Hypothalamus (tissue), 51 donors: ENCODE data around the gene VWA7.
"Not testable (repeated sequence)": the region's sequence is repeated elsewhere in the genome, so short reads cannot be mapped to it uniquely, and the experiment has no call there.

Experiments
- DNase-seq, 51 donors: peaks; one replicate each; lab custom pipeline; 2025; lab: John Stamatoyannopoulos, UW

VWA7 gene

DNA sequence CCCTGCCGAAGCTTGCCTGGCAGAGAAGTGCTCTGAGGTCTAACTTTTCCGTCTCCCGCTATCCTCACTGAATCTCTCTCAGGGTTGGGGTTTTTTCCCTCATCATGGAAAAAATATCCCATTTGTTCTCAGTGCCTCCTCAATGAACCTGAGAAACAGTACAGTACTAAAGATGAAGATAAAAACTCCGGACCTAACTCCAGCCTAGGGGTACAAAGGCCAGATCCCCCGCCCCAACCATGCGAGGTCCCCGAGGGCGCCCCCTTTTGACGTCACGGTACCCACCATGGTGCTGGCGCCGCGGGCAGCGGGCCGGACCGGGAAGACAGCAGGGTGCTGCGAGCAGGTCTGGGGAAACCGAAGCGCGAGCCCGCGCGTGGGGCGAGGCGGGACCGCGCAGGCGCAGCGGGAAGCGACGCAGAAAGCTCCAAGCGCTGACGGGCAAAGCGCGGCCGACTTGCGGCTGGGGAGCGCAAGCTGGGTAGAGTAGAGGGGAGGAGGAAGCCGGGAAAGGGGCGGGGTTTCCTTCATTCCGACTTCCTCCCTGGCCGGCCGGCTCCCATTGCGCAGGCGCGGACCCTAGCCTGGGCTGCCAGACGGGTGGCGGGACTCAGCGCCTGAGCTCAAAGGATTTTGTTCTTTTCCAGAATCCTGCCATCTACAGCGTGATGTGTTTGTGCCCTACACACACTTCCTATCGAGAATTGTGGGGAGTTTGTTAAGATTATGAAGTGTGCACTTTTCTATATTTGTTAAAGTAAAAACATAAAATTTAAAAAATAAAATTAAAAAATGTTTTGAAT lies 29.5 kb upstream of the VWA7 start, which contains the start of gene LSM2:
Gene LSM2, minus strand, starts transcription at position 497 of the 803 bp plus-strand sequence. Its CDS starts 209 bp downstream, at position 288.
- DNase-seq = peak in 50 of 51 donors; percentile 71 to 98 (median 95)

DNA sequence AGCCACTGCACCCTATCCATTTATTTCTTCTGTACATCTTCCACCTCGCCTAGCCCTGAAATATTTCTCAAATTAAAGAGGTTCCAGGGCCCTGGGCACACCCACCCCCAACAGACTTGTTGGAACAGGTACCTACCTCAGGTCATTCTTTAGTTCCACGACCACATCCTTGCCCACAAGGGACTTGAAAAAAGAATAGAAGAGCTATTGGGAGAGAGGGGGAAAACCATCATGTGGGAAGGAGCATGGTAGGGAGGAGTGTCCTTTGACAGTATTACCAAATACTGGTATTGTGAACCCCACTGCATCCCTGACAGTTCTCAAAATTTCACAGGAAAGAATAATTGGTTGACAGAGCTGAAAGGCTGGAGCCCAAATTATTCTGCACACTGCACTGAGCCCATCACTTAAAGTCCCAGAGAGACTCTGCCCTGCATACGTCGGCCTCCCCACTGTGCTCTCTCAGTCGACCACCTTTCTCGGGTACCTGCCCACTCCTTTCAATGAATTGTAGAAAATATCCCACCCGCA lies 28.9 kb upstream of the VWA7 start:
- DNase-seq = peak in 1 of 51 donors; percentile 48

DNA sequence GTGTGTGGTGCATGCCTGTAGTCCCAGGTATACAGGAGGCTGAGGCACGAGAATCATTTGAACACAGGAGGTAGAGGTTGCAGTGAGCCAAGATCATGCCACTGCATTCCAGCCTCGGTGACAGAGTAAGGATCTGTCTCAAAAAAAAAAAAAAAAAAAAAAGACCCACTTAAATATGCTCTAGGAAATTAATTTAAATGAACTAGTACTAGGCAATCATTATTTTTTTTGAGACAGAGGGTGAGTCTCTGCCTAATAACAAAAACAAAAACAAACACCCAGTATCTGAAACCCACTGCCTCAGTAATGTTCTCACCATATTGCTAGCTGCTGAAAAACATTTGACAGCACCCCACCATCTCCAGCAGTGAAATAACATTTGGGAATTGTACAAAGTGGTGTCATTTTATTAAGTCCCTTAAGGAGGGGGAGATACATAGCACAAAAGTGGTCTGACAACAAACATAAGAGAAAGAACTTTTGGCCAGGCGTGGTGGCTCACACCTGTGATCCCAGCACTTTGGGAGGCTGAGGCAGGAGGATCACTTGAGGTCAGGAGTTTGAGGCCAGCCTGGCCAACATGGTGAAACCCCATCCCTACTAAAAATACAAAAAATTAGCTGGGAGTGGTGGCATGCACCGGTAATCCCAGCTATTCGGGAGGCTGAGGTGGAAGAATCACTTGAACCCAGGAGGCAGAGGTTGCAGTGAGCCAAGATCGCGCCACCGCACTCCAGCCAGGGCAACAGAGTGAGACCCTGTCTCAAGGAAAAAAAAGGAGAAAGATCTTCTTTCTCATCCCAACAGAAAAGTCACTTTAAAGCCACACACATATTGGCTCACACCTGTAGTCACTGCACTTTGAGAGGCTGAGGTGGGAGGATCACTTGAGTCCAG lies 24.2 kb upstream of the VWA7 start:
- DNase-seq = not testable (repeated sequence)

DNA sequence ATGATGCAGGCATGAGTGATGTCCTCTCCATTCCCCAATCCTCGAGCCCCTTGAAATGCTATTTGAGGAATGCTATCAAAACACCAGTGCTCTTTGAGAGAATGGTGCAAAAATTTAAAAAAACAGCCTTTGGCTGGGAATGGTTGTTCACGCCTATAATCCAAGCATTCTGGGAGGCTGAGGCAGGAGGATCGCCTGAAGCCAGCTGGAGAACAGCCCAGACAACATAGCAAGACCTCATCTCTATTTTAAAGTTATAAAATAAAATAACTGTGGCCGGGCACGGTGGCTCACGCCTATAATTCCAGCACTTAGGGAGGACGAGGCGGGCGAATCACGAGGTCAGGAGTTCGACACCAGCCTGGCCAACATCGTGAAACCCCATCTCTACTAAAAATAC lies 22.7 kb upstream of the VWA7 start:
- no peak for DNase-seq

DNA sequence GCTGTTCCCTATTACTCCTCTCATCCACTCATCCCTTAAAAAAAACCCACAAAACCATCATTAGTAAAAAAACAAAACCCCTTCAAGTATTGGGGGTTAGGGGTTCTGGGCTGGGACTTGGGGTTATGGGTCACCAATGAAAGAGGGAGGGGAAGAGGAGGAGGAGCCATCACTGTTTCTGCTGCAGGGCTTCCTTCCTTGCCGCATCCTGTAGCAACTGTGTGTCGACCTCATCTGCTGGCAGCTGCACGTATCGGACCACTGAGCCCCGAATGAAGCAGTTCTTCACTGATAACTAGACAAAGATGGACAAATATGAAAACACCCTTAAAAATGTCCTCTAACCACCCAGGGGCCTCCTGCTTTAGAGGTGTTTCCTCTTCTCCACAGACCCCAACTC lies 20.5 kb upstream of the VWA7 start:
- no peak for DNase-seq

DNA sequence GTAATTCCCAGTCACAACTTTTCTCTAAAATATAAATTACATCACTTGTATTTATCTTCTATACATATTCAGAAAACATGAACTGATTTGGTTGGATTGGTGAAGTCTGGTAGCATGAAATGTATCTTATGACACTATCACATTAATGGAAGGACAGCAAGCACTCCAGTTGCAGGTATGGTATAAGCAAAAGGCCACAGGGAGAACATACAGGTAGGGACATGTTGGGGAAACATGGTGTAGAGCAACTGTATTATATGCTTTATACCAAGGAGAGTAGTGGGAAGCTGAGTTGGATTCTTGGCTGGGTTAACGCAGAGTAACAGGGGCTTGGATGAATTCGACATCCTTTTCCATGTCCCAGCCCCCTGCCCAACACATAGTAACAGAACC lies 19.9 kb upstream of the VWA7 start:
- no peak for DNase-seq

DNA sequence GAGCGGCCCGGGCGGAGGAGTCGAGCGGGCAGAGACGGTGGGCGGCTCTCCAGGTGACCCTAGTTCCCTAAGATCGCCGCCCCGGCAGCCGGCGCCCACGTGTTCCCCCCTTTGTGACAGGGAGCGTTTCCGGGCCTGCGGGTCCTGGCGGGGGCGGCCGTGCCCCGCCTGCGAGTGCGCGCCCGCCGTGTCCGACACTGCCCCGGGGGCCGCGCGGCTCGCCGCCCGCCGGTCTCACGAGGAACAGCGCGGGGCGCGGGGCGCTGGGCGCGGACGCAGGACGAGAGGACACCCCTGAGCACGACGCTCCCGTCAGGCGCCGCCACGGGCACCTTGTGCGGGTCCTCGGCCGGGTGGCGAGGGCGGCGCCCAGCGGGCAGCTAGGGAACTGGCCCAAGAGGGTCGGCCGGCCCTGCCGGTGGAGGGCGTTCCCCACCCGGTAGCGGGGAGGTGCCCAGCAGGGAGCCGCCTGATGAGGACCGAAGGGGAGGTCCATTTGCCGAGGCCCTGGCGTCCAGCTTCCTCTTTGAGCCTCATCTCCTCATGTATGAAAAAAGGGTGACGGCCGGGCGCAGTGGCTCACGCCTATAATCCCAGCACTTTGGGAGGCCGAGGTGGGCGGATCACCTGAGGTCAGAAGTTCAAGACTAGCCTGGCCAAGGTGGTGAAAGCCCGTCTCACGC lies 18.6 kb upstream of the VWA7 start, which contains the start of gene VARS1:
Gene VARS1, minus strand, starts transcription at position 137 of the 683 bp plus-strand sequence. CDS start 535 bp downstream, outside the sequence.
- peak in 50 of 51 donors; percentile 43 to 92 (median 84) for DNase-seq

DNA sequence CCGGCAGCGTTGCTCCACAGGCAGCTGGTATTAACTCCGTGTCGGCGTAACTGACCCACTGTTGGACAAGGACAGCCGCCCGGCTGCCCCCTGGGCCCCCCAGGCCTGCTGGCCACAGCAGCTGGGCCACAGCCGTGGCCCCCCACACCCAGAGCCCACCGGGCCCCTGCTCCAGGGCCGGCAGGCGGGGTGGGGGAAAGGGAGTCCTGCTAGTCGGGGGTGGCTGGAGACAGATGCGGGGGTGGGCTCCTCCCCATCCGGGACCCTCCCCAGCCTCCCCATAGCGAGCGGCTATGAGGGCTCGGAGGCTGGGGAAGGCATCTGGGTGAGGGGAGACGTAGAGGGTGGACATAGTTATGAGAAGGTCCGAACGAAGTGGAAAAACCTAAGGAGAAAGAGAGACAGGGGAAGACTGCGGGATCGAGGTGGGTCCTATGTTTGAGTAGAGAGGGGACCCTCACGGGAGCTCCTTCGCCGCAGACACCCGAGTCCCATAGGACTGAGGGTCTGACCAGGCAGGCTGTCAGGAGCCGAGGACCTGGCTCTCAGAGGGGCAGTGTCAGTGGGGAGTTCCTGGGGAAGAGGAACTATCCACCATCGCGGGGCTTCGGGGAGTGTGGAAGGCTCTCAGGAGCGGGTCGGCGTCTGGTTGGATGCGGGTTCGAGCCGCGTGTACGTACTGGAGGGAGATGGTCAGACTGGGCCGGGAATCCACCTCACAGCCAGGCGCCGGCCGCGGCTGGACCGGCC lies 17.9 kb upstream of the VWA7 start:
- peak in 6 of 51 donors; percentile 32 to 82 (median 58) for DNase-seq

DNA sequence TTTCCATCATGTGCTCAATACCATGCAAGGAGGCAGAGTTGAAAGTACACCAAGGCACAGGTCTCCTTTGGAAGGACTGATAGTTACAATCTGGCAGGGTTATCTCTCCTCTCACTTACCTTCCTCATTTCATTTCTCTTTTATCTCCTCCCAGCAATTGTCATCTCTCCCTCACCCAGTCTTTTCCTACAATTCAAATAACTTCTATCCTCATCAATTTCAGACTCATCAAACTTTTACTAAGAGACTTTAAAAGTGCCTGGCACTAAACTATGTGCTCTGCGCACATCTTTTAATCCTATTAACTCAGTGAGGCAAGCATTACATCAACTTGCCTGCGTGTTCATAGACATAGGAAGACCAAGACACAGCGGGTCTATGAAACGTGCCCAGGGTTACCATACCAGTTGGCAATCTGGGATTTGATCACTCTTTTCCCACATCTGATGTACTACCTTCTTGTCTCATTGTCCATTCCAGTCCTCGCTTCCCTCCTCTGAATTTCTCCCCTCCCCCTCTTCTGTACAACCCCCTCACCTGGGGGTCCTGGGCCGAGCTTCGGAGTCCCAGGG lies 17.3 kb upstream of the VWA7 start:
- peak in 1 of 51 donors; percentile 18 for DNase-seq

DNA sequence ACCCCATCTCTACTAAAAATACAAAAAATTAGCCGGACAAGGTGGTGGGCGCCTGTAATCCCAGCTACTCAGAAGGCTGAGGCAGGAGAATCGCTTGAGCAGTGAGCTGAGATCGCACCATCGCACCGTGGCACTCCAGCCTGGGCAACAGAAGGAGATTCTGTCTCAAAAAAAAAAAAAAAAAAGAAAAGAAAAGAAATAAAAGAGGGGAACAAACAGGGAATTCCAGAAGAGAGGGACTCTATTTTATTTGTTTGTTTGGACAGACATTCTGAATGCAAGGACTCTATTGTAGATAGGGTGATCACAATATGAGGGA lies 16.8 kb upstream of the VWA7 start:
- not testable (repeated sequence) for DNase-seq

DNA sequence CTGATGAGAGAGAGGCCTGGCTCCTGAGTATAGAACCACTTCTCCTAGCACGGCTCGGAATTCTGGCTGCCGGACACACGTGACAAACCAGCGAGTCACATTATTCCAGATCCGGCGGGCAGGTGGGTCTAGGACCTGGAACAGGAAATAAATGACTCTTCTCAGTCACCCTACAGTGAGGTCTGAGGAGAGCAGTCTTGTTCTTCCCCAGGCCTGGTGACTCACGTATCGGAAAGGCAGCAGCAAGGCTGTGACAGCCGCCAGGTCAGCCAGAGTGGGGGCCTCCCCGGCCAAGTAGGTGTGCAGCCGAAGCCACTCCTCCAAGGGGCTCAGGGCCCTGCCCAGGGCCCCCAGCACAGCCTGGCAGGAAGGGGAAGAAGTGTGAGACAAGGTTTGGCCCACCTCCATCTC lies 15.6 kb upstream of the VWA7 start:
- DNase-seq = no peak

DNA sequence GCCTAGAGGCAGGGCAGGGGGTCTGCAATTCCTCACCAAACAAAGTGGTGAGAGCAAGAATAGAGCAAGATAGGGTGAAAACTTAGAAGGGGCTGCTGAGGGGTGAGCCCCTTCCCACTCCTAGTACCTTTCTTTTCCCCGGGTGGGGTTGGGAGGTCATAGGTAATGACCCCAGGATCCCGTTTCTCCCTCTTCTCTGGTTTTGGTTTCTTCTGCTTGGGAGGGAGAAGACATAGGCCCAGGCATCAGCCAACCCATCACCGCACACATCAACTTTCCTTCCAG lies 14.9 kb upstream of the VWA7 start:
- no peak for DNase-seq

DNA sequence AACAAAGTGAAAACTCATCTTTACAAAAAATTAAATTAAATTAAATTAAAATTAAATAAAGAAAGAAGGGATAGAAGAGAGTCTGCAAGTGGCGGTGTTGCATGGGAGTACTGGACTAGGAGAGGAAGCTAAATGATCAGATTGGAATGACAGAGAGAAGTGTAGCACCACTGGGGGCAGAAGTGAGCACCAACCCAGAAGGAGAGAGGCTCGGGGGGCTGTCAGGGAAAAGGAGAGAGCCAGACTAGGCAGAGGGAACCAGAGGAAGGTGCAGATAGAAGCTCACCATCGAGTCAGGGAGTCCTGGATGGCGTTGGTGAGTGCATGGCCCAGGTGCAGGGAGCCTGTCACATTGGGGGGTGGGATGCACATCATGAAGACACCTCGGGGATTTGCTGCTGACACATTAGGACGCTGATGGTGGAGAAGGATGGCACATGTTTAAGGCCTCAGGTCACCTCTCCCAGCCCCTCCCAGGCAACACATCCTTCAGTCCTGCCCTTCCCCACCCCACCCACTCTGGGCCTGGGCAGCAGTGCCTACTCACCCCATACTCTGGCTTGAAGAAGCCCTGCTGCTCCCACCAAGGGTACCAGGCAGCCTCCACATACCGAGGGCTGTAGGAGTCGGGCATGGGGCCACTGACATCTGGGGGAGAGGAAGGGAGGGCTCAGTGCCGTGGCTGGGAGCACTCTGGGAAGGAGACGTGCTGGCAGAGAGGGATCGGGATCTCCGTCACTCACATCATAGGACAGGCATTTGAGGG lies 14.4 kb upstream of the VWA7 start:
- peak in 17 of 51 donors; percentile 5 to 42 (median 19) for DNase-seq

DNA sequence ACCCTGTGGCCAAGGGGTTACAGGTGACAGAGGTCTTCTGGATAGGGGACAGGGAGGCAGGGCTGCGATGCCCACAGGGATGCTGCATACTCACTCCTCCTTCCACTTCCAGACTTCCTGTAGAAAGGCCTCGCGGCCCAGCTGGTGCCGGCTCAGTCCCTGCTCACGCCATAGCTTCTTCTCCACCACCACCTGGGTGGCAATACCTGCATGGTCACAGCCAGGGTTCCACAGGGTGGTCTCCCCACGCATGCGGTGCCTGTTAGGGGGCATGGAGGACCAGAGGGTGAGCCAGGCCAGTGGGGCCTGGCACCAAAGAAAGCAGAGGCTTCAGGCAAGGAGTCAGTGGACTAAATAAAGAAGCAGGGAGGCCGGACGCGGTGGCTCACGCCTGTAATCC lies 8.3 kb upstream of the VWA7 start:
- DNase-seq = no peak

DNA sequence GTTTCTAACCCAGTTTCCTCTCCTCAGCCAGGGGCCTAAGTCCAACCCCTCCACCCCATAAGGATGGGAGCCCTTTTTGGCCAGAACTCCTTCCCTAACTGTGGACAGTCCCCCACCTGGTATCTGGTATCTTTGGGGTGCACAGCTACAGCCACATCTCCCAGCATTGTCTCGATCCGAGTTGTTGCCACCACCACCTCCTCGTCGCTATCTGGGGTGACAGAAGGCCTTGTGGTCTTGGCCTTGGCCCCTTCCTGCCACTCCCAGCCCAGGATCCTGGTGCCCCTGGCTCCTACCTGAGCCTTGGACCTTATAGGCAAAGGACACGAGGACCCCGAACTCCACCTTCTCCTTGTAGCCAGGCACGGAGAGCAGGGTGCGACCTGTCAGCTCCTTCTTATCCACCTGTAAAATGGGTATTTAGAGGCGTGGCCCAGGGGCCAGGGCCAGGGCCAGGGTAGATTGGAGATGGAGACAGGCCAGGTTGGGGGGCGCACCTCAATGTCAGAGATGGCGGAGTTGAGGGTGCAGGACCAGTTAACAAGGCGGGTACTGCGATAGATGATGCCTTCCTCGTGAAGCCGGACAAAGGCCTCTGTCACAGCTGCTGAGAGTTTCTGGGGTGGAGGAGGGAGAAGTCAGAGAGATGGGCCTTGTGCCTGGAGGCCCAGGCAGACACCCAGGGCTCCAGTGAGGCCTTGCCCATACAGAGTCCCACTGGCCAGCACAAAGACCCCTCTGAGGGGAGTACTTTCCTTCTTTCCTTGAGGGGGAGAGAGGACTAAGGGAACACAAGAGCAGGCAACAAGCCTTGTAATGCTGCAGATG lies 7.2 kb upstream of the VWA7 start:
- peak in 1 of 51 donors; percentile 14 for DNase-seq

DNA sequence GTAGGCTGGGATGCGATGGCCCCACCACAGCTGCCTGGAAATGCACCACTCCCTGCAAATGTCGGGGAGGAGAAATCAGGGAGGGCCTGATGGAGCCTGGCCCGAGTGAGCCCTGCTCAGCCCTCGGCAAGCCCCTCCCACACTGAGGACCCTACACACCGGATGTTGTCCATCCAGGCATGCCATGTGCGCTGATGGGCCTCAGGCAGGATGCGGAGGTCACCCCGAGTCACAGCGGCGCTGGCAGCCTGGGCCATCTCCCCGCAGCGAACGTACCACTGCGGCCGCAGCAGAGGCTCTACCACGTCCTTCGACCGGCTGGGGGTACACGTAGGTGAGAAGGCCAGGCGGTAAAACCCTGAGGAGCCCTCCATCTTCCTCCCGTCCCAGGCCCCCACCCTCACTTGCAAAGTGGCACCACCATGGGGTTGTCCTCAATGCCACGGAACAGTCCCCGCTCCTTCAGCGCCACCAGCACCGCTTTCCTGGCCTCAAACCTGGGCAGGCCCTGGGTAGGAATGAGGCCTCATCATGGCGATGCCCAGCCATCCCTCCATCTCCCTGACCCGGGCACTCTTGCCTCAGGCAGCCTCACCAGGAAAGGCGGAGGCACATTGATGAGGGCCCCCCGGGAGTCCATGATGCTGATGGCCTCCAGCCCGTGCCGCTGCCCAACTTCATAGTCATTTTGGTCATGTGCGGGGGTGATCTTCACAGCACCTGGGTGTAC lies 5.2 kb upstream of the VWA7 start:
- DNase-seq = no peak
